Ureter (tissue), 1 donor: ENCODE results near the gene SLC8B1. TPM values are rescaled to one million over a fixed set of nuclear protein-coding genes. Genes with fewer than 3 reads are reported as not detected.
A peak's percentile ranks its signal among the peaks of the same experiment; 100 is the strongest.

Experiments
- DNase-seq: peaks from one replicate; pipeline ENCODE4 v3.0.0-alpha.2; 2020; ENCODE audit warnings: low spot score
- total RNA-seq: library from RNA; stranded (reverse); gene quantifications from one replicate; pipeline ENCODE4 v1.2.4, GENCODE V29; 2023
- donor health status: DM: yes; HTN: yes; CAD: no.

Gene SLC8B1
- total RNA-seq: 49.5 TPM

DNA sequence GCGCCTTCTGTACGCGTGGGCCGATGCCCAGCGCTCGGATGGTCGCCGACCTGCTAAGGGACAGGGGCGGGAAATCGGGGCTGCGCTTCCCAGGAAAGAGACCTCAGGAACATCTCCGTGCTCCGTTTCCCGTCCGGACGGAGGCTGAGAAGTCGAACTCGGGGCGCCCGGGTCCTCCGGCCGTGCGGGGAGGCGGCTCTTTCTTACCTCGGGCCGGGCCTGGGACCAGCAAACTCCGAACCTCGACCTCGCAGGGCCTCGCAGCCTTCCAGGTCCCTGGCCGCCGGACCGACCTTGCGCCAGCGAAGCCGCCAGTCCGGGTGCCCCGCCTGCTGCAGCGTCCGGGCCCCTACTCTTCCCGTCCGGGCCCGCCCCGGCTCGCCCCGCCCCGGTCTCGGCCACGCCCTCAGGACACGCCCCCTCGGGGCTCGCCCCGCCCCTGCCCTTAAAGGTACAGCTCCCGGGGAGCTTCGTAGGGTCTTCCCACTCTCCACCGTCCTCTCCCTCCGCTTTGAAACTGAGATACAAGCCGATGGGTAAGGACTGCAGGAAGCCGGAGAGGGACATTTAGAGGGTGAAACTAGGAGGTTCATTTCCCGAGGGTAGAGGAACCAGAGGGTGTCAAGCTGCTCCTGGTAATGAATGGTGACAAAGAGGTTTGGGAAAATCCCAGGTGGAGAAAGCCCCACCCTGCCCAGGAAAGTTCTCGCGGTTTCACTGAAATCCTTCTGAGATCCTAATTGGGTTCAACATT lies at the start of gene SLC8B1:
Gene SLC8B1, minus strand, starts transcription at position 324 of the 754 bp plus-strand sequence. CDS start 2,231 bp downstream, outside the sequence.
- DNase-seq: peak; percentile 91

DNA sequence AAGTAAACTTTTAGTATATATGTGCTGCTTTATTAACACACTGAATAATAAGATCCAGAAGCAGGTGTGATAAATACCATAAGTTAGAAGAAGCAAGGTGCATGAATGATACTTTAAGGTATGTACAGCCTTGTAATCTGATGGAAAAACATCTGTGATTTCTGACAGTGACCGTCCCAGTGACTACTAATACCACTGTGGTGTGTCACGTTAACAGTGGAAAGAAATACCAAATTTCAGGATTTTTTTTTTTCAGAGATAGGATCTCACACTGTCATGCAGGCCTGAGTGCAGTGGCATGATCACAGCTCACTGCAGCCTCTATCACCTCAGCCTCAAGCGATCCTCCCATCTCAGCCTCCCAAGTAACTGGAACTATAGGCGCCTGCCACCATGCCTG lies 47.3 kb upstream of the SLC8B1 start:
- no peak for DNase-seq

DNA sequence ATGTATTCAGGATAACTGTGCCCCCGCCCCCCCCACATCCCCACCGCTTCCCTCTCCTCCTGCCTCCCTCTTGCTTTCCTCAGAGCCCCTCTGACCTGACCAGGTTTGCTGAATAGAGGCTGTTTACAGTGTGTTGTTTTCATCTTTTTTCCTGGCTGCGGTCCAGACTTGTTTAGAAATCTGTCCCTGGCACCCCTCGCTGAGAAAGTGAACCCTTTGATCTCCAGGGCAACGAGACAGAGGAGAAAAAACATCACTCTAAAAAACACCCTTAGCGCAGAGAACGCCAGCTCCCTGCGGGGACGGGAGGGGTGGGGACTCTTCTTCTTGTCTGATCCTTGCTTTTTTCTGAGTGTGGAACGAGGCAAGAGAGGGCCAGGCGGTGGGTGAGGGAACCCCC lies 46.3 kb upstream of the SLC8B1 start:
- no peak for DNase-seq

DNA sequence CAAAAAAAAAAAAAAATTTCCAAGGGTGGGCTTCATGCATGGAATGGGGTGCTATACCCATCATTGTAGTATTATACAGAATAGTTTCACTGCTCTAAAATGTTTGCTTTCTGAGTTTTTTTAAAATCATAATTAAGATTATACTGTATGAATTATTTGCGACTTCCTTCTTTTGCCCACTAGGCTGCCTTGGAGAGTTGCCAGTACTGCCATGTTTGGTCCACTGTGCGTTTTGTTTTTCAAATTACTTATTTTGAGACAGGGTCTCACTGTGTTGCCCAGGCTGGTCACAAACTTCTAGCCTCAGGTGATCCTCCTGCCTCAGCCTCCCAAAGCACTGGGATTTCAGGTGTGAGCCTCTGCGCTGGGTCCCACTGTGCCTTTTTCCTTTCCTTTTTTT lies 43.4 kb upstream of the SLC8B1 start:
- DNase-seq: no peak

DNA sequence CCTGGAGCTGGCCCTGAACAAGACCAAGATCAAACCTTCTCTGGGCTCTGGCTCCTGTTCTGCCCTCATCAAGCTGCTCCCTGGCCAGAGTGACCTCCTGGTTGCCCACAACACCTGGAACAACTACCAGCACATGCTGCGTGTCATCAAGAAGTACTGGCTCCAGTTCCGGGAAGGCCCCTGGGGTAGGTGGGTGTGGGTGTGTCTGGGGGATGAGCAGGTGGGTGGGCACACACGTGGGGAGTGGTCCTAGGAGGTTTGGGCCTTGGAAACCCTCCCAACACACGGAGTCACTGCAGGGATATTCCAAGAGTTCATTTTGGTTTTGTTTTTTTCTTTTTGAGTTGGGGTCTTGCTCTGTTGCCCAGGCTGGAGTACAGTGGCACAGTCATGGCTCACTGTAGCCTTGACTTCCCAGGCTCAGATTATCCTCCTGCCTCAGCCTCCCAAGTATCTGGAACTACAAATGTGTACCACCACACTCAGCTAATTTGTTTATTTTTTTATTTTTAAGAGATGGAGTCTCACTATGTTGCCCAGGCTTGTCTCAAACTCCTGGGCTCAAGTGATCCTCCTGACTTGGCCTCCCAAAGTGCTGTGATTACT lies 40.0 kb upstream of the SLC8B1 start:
- no peak for DNase-seq

DNA sequence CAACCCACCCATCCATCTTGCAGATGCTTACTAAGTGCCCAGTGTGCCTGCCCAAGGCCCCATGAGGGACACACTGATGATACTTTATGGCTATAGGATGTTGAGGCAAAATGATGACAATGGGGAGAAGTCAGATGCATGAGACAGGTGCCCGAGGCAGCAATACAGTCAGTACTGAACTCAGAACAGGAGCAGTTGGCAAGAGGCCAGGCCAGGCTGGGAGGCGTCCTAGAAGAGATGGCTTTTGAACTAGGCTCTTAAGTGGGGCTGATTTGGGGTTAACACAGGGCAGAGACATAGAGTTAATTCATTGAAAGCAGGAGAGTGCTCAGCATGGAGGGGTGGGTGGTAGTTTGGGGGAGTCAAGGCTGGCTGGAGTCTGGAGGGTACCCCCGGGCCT lies 39.1 kb upstream of the SLC8B1 start:
- no peak for DNase-seq

DNA sequence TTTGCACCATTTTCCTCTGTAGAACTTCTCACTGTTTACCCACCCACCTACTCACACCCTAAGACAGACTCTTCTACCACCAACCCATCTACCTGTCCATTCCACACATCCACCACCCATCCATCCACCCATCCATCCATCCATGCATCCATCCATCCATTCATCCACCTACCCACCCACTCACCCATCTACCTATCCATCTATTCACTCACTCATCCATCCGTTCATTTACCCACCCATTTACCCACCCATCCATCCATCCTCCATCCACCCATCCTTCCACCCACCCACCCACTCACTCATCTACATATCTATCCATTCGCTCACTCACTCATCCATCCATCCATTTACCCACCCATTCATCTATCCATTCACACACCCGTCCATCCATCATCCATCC lies 38.5 kb upstream of the SLC8B1 start:
- no peak for DNase-seq

DNA sequence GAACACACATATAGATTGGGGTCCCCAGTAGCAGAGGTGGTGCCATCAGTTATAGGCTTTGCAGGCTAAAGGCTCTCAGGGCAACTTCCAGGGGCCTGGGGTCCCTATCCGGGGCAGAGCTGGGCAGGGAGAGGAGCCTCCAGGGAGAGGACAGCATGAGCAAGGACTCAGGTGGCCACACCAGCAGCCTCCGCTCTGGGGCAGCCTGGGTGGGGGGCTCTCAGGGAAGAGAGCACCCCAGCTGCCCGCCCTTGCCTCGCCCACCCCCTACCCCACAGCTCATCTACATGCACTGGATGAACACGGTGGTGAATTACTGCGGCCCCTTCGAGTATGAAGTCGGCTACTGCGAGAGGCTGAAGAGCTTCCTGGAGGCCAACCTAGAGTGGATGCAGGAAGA lies 37.5 kb upstream of the SLC8B1 start:
- no peak for DNase-seq

DNA sequence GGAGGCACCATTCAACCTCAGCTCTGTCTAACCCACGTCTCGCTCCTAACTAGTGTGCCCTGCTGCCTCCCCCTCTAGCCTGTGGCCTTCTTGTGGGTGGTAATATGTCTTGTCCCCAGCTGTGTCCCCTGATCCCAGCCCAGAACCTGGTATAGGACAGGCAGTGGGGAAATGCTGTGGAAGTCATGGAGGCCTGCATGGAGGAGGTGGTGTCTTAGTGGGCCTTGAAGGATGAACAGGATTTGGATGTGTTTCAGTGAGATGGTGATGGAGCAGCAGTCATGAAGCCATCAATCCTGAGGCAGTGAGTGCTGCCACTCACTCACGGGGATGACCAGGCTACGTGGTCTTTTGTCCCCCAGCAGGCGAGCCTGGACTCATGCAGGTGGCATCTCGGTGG lies 36.9 kb upstream of the SLC8B1 start:
- DNase-seq: no peak

DNA sequence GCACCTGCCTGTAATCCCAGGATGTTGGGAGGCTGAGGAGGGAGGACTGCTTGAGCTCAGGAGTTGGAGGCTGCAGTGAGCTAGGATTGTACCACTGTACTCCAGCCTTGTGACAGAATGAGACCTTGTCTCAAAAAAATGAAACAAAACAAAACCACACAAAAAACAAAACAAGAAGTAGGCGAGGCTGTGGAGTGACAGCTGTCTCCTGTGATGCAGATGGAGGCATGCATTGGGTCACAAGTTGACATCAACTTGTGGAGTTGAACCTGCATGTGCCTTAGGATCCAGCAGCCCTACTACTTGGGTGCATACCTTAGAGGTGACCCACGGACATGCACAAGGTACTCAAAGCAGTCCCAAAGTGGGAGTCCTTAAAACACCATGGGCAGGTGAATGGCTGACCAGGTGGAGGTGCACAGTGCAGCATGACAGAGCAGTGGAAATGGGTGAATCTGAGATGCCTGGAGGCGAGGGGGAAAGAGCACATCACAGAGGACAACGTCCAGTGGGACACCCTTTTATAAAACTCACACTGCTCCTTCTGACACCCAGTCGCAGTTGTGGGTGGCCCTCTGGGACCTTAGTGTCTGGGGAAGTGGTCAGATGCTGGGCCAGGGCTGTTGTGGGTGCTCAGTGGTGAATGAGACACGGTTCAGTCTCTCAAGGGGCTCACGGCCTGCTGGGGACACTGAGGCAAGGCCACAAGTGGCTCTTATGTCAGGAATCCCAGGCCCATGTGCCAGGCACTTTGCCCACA lies 36.2 kb upstream of the SLC8B1 start:
- no peak for DNase-seq

DNA sequence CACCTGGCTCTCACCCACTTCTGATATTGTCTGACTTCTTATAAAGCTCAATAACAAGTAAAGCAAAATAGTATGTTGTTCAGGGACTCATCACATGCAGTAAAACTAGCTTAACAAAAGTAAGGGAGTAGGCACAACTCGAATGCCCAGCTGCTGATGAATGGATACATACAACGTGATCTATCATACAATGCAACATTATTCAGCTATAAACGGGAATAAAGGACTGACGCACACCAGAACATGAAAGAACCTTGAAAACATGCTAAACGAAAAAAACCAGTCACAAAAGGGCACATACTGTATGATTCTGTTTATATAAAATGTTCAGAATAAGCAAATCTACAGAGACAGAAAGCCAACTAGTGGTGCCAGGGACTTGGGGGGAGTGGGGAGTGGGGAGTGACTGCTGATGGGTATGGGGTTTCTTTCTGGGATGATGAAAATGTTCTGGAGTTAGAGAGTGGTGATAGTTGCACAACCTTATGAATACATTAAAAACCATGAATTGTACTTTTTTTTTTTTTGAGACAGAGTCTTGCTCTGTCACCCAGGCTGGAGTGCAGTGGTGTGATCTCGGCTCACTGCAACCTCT lies 34.6 kb upstream of the SLC8B1 start:
- DNase-seq: no peak

DNA sequence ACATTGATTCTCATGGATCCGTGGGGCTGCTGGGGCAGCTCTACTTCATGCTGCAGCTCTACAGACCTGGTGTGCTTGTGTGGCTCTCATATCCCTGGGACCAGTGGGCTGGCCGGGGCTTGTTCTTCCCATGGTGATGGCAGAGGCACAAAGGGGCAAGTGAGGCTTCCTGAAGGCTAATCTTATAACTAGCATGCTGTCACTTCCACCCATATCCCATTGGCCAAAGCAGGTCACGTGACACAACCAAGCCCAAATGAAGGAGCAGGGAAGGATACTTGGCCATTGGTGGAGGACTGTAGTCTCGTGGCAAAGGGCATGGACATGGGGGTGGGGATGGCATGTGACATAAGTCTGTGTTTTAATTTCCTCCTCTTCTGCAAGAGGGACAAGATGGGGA lies 33.4 kb upstream of the SLC8B1 start:
- no peak for DNase-seq

DNA sequence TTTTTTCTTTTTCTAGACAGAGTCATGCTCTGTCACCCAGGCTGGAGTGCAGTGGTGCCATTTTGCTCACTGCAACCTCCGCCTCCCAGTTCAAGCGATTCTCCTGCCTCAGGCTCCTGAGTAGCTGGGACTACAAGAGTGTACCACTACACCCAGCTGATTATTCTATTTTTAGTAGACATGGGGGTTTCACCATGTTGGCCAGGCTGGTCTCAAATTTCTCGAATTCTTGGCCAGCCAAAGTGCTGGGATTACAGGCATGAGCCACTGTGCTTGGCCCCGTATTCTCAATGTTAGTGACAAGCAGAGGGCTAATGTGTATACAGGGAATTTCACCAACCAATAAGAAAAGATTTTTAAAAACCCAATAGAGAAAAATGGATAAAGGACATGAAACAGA lies 31.9 kb upstream of the SLC8B1 start:
- no peak for DNase-seq

DNA sequence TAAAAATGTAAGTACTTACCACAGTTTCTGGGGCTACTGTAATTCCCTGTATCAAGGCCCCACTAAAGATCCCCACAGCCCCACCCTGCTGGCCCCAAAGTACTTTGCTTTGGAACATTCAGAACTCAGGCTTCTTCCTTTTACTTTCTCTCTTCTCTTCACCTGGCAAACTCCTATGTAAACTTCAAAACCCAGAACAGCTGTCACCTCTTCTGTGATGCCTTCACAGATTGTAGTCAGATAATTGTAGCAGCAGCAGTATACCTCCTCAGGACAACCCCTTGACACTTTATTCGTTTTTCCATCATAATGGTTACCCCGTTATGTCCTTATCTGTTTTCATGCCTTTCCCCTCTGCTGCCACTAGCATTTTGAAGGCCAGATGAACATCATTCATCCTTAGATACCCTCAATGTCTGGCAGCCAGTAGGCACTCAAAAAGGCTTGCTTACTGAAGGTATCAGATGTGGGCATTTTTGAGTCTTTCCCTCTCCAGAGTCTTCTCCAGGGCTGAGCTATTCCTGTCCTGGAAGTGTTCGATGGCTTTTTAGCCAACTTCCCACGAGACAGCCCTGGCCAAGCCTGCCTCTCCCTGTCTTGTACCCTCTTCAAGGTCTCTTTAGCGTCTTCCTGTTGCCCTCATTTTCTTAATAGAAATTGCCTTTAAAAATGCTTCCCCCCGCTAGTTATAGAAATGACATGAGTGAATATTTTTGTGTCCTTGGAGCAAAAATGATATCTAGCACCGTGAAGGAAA lies 30.9 kb upstream of the SLC8B1 start:
- no peak for DNase-seq

DNA sequence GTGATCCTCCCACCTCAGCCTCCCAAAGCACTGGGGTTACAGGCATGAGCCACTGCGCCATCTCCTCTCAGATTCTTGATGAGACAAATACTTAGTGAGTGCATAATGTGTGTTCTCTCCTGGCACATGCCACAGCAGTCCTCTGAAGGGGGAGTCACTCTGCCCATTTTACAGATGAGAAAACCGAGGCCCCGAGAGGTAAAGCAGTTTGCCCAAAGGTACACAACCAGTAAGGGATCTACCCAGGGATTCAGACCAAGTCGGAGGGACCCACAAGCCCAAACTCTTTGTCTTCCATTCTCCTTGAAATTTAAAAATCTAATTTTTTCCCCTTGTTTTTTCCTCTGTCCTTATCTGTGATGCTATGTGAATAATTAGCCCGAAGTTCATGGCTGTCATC lies 29.8 kb upstream of the SLC8B1 start:
- DNase-seq: no peak

DNA sequence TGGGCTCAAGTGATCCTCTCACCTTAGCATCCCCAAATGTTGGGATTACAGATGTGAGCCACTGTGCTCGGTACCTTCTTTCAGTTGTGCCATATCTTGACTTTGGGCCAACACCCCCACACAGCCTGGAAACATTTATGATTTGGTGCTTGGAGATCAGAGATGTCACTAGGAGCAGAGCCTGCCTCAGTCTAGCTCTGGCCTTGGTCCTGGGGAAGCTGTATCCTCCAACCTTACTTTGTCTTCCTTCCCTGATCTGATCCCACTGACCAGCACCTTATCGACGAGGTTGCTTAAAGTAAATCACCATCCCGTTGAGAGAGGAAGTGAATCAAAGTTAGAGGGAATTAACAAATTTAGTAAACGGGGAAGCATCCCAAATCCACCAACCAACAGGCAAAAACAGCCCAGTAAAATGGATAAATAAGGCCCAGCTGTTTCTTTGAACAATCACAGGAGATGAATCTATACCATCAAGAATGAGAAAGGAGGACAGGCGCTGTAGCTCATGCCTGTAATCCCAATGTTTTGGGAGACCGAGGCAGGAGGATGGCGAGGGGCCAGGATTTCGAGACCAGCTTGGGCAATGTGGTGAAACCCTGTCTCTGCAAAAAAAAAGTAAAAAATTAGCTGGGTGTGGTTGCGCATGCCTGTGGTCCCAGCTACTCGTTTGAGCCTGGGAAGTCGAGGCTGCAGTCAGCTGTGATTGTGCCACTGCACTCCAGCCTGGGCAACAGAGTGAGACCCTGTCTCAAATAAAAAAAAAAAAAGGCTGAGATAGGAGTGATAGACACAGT lies 26.9 kb upstream of the SLC8B1 start:
- no peak for DNase-seq

DNA sequence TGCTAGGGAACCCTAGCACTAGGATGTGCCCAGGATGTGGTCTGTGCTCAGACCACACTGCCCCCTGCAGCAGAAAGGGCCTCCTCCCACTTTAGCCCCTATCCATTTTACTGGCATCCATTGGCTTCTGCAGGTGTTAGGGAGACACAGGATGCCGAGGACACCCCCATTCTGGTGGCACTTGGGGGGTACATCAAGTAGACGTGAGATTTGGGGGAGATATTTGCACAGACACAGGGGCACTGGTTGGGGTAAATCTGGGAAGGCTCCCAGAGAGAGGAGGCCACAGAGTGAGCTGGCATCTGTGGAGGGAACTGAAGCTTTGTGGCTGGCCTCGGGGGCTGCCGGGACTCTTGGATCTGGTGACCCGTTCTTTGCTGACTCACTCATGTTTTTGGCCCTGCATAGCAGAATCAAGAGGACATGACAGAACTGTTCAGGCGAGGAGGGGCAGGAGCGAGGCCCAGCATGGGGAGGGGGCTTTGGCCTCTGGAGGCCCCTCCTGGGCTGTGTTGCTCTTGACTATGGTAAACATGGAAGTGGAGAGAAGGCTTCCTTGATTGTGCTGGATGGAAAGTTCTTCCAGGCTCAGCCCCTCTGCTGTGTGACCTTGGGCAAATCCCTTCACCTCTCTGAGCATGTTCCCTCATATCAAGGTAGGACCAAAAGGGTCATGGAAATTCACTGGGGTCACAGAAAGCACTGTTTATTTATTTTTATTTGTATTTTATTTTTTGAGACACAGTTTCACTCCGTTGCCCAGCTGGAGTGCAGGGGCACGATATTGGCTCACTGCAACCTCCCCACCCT lies 25.2 kb upstream of the SLC8B1 start:
- no peak for DNase-seq

DNA sequence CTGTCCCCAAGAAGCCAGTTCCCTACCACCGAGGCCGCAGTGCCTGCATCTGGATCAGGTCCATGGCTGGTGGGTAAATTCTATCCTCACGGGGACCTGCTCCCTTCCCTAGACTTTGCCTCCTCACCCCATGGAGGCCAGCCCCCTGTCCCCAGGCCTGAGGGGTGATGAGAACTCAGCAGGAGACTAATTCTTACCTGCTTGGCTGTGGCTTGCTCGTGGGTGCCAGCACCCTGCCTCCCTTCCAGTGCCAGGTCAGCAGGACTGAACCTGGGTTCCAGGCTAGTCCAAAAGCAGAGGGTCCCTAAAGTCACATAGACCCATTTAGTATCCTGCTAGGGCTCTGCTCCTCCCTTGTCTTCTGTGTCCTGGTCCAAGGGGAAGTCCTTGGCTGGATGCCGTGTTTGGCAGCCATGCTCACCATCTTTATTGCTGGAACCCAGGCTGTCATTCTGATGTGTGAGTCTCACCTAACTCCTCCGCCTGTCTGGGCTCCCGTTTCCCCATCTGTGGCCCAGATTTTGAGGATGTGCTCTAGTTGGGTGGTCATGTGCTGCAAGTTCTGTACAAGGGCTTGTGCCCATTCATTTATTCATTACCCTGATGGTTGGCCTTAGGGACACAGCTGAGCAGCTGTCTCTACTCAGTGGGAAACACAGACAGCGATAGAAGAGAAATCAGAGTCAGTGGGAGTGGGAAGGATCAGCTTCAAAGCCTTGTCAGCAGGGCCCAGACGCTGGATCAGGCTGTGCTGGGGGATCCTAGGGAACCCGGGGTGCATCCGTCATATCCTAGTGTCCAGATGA lies 24.4 kb upstream of the SLC8B1 start:
- peak; percentile 63 for DNase-seq
